HepG2 (cell line): ENCODE results near the gene HLA-DMB. TPM values are rescaled to one million over a fixed set of nuclear protein-coding genes. Genes with fewer than 3 reads are reported as not detected.

Experiments
- HDAC2 ChIP-seq: sonication (generic); formaldehyde crosslinking; IDR thresholded peaks from 2 replicates; pipeline ENCODE4 v1.4.0; 2020; ENCODE audit warnings: missing genetic modification reagents
- KMT2A ChIP-seq: sonication (generic); formaldehyde crosslinking; IDR thresholded peaks from 2 replicates; pipeline ENCODE4 v1.4.0; 2020; ENCODE audit warnings: missing genetic modification reagents
- PITX1 ChIP-seq: sonication (generic); formaldehyde crosslinking; IDR thresholded peaks from 2 replicates; pipeline ENCODE4 v1.5.1; 2020; ENCODE audit warnings: mild to moderate bottlenecking, missing genetic modification reagents
- SIN3A ChIP-seq: IDR thresholded peaks from 2 replicates; pipeline ENCODE4 v1.6.1; 2011; ENCODE audit warnings: low read depth, mild to moderate bottlenecking, control low read depth, low read length, borderline replicate concordance
- SKI ChIP-seq: fragments of 450-650 bp; IDR thresholded peaks from one replicate; pipeline ENCODE4 v1.6.1; 2018; ENCODE audit warnings: mild to moderate bottlenecking; ENCODE audit not compliant: partially characterized antibody
- SOX6 ChIP-seq, 2 experiments: fragments of 450-650 bp in 1 of 2; sonication (generic) in 1 of 2; formaldehyde crosslinking in 1 of 2; IDR thresholded peaks; 2 replicates each; pipeline versions ENCODE4 v1.4.0 to v1.6.1; 2017 to 2020; ENCODE audit warnings: antibody characterized with exemption in 1 of 2, mild to moderate bottlenecking in 1 of 2, missing genetic modification reagents in 1 of 2
- XBP1 ChIP-seq: sonication (generic); formaldehyde crosslinking; IDR thresholded peaks from 2 replicates; pipeline ENCODE4 v1.5.0; 2020; ENCODE audit warnings: missing genetic modification reagents
- ZNF335 ChIP-seq: sonication (generic); formaldehyde crosslinking; IDR thresholded peaks from 2 replicates; pipeline ENCODE4 v1.4.0; 2020; ENCODE audit warnings: missing genetic modification reagents
- ZNF558 ChIP-seq: sonication (generic); formaldehyde crosslinking; IDR thresholded peaks from 2 replicates; pipeline ENCODE4 v1.9.0; 2022; ENCODE audit warnings: mild to moderate bottlenecking, missing genetic modification reagents, borderline replicate concordance
- ZNF652 ChIP-seq: IDR thresholded peaks from 2 replicates; pipeline ENCODE4 v1.6.1; 2016; ENCODE audit warnings: low read depth, borderline replicate concordance
- ZNF766 ChIP-seq: sonication (generic); formaldehyde crosslinking; IDR thresholded peaks from 2 replicates; pipeline ENCODE4 v1.5.0; 2020; ENCODE audit warnings: missing genetic modification reagents, borderline replicate concordance
- ZNF816 ChIP-seq: sonication (generic); formaldehyde crosslinking; IDR thresholded peaks from 2 replicates; pipeline ENCODE4 v1.8.0; 2022; ENCODE audit warnings: missing genetic modification reagents, mild to moderate bottlenecking, borderline replicate concordance
- ZNF879 ChIP-seq: sonication (generic); formaldehyde crosslinking; IDR thresholded peaks from 2 replicates; pipeline ENCODE4 v1.8.1; 2023; ENCODE audit warnings: missing genetic modification reagents
- polyA plus RNA-seq, 8 experiments: library from polyadenylated mRNA; depleted of rRNA in 3 of 8; stranded (reverse) in 7 of 8; unstranded in 1 of 8; fragments of >200 nt; fragmentation: Illumina TruSeq in 4 of 8; extraction: Trizol in 4 of 8; gene quantifications; 2 replicates each; pipeline versions ENCODE4 v1.2.1 to v1.2.3, GENCODE V29; 2011 to 2016; ENCODE audit warnings: low read depth in 4 of 8, missing spikeins in 1 of 8, mixed read lengths in 1 of 8; ENCODE audit not compliant: insufficient read depth in 1 of 8
- total RNA-seq, 5 experiments: library from RNA; depleted of rRNA; stranded (reverse); fragments of >200 nt; fragmentation: Illumina TruSeq; extraction: Trizol; gene quantifications; 2 replicates each; pipeline ENCODE4 v1.2.3, GENCODE V29; 2016; ENCODE audit warnings: low read depth in 1 of 5
- TF ChIP-seq, protein P1 (sequence below): sonication (generic); formaldehyde crosslinking; IDR thresholded peaks from 2 replicates; pipeline ENCODE4 v1.4.0; 2020; ENCODE audit warnings: missing genetic modification reagents
- TF ChIP-seq, protein P2 (sequence below): sonication (generic); formaldehyde crosslinking; conservative IDR thresholded peaks from 2 replicates; pipeline ENCODE4 v1.8.1; 2023; ENCODE audit warnings: missing genetic modification reagents
- TF ChIP-seq, protein P3 (sequence below): sonication (generic); formaldehyde crosslinking; IDR thresholded peaks from 2 replicates; pipeline ENCODE4 v1.9.0; 2021; ENCODE audit warnings: missing genetic modification reagents, mild to moderate bottlenecking, borderline replicate concordance
- TF ChIP-seq, protein P4 (sequence below): sonication (generic); formaldehyde crosslinking; IDR thresholded peaks from 2 replicates; pipeline ENCODE4 v1.4.0; 2020; ENCODE audit warnings: missing genetic modification reagents

The HLA-DMB gene
- total and polyA plus RNA-seq, 2 of the 13 experiments (the other 11 are each of a cell fraction or from before 2014, with no cell fraction given), result not detected

DNA sequence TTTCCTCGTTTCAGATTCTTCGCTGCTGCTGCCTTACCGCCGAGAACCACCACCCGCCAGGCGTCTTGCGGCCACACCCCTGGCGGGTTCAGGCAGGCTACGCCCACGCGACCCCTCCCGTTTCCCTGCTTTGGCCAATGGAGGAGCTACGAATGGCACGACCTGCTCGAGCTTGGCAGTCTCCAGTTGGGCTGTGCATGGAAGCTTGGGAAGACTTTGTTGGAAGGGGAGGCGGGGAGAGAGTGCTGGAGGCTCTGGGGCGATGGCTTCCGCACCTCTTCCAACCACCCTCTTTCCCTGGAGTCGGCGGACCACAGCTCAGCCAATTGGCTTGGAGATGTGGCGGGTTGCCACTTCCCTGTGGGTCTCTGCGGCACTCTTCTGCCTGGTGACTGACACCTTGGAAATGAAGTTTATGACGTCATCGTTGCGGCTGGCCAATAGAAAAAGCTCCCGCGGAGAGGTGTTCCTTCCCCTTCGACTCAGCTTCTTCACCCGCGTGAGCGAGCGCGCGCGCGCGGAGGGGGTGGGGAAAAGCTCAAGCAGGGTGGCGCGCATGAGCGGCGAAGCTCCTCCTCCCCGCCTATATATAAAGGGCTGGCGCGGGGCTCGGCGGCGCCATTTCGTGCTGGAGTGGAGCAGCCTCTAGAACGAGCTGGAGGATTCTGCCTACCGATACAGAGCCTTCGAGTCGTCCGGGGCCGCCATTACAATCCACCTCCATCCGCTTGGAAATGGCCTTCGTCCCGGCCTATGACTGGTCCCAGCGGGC, 30.9 kb upstream of the HLA-DMB start (continued):
- peak; percentile 94 for TF ChIP-seq ZNF558
- TF ChIP-seq, protein P1, sequence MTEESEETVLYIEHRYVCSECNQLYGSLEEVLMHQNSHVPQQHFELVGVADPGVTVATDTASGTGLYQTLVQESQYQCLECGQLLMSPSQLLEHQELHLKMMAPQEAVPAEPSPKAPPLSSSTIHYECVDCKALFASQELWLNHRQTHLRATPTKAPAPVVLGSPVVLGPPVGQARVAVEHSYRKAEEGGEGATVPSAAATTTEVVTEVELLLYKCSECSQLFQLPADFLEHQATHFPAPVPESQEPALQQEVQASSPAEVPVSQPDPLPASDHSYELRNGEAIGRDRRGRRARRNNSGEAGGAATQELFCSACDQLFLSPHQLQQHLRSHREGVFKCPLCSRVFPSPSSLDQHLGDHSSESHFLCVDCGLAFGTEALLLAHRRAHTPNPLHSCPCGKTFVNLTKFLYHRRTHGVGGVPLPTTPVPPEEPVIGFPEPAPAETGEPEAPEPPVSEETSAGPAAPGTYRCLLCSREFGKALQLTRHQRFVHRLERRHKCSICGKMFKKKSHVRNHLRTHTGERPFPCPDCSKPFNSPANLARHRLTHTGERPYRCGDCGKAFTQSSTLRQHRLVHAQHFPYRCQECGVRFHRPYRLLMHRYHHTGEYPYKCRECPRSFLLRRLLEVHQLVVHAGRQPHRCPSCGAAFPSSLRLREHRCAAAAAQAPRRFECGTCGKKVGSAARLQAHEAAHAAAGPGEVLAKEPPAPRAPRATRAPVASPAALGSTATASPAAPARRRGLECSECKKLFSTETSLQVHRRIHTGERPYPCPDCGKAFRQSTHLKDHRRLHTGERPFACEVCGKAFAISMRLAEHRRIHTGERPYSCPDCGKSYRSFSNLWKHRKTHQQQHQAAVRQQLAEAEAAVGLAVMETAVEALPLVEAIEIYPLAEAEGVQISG, result peak; percentile 84
- TF ChIP-seq PITX1 (CRISPR knock-in tag), result peak; percentile 10; the same call in 1 of the 2 replicates
- TF ChIP-seq XBP1 (CRISPR knock-in tag), result 0 out of 2 replicates have a peak, but pooled peaks have one; percentile 54
- peak; percentile 74; the same call in 1 of the 2 replicates for TF ChIP-seq ZNF766 (CRISPR knock-in tag)
- no peak; the same call in none of the 2 replicates for TF ChIP-seq HDAC2 (CRISPR knock-in tag)
- TF ChIP-seq ZNF652 (CRISPR knock-in tag), result no peak; the same call in 1 of the 2 replicates
- peak; percentile 77; the same call in 1 of the 2 replicates for TF ChIP-seq KMT2A (CRISPR knock-in tag)
- TF ChIP-seq, protein P2, sequence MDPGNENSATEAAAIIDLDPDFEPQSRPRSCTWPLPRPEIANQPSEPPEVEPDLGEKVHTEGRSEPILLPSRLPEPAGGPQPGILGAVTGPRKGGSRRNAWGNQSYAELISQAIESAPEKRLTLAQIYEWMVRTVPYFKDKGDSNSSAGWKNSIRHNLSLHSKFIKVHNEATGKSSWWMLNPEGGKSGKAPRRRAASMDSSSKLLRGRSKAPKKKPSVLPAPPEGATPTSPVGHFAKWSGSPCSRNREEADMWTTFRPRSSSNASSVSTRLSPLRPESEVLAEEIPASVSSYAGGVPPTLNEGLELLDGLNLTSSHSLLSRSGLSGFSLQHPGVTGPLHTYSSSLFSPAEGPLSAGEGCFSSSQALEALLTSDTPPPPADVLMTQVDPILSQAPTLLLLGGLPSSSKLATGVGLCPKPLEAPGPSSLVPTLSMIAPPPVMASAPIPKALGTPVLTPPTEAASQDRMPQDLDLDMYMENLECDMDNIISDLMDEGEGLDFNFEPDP, result no peak; the same call in 1 of the 2 replicates
- TF ChIP-seq, protein P3, sequence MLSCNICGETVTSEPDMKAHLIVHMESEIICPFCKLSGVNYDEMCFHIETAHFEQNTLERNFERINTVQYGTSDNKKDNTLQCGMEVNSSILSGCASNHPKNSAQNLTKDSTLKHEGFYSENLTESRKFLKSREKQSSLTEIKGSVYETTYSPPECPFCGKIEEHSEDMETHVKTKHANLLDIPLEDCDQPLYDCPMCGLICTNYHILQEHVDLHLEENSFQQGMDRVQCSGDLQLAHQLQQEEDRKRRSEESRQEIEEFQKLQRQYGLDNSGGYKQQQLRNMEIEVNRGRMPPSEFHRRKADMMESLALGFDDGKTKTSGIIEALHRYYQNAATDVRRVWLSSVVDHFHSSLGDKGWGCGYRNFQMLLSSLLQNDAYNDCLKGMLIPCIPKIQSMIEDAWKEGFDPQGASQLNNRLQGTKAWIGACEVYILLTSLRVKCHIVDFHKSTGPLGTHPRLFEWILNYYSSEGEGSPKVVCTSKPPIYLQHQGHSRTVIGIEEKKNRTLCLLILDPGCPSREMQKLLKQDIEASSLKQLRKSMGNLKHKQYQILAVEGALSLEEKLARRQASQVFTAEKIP, result no peak
- peak; percentile 67 for TF ChIP-seq ZNF335
- TF ChIP-seq ZNF816 (CRISPR knock-in tag), result peak; percentile 83
- no peak for TF ChIP-seq SOX6 (IDR thresholded peaks at IDR 0.05)
- TF ChIP-seq SOX6 (CRISPR knock-in tag; IDR thresholded peaks at IDR 0.05), result peak; percentile 66
- peak; percentile 53 for TF ChIP-seq ZNF879 (CRISPR knock-in tag)
- peak; percentile 50 for TF ChIP-seq SKI
- TF ChIP-seq, protein P4, sequence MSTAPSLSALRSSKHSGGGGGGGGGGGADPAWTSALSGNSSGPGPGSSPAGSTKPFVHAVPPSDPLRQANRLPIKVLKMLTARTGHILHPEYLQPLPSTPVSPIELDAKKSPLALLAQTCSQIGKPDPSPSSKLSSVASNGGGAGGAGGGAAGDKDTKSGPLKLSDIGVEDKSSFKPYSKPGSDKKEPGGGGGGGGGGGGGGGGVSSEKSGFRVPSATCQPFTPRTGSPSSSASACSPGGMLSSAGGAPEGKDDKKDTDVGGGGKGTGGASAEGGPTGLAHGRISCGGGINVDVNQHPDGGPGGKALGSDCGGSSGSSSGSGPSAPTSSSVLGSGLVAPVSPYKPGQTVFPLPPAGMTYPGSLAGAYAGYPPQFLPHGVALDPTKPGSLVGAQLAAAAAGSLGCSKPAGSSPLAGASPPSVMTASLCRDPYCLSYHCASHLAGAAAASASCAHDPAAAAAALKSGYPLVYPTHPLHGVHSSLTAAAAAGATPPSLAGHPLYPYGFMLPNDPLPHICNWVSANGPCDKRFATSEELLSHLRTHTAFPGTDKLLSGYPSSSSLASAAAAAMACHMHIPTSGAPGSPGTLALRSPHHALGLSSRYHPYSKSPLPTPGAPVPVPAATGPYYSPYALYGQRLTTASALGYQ (CRISPR knock-in tag), result peak; percentile 29; the same call in 1 of the 2 replicates
- TF ChIP-seq SIN3A, result peak; percentile 93; the same call in 1 of the 2 replicates
